22Rv1 (cell line): ENCODE data around the gene TMEM53.

Source experiments
- ZFX ChIP-seq: fragments of 450-650 bp; IDR thresholded peaks from 2 replicates; pipeline ENCODE4 v1.6.1; 2017; ENCODE audit warnings: antibody characterized with exemption, borderline replicate concordance
- TF ChIP-seq, protein P1 (sequence below): fragments of 450-650 bp; IDR thresholded peaks from 2 replicates; pipeline ENCODE4 v1.5.1; 2017; ENCODE audit warnings: mild to moderate bottlenecking

DNA sequence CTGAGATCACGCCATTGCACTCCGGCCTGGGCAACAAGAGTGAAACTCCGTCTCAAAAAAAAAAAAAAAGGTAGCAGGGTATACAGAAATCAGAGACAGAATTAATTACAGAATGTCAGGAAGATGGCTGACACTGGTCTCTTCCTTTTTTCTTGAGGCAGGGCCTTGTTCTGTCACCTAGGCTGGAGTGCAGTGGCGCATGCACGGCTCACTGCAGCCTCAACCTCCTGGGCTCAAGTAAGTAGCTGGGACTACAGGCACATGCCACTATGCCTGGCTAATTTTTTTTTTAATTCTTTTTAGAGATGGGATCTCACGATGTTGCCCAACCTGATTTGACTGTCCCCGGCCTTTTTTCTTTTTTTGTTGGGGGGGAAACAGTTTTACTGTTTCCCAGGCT is 40.3 kb upstream of the TMEM53 start:
- TF ChIP-seq, protein P1, sequence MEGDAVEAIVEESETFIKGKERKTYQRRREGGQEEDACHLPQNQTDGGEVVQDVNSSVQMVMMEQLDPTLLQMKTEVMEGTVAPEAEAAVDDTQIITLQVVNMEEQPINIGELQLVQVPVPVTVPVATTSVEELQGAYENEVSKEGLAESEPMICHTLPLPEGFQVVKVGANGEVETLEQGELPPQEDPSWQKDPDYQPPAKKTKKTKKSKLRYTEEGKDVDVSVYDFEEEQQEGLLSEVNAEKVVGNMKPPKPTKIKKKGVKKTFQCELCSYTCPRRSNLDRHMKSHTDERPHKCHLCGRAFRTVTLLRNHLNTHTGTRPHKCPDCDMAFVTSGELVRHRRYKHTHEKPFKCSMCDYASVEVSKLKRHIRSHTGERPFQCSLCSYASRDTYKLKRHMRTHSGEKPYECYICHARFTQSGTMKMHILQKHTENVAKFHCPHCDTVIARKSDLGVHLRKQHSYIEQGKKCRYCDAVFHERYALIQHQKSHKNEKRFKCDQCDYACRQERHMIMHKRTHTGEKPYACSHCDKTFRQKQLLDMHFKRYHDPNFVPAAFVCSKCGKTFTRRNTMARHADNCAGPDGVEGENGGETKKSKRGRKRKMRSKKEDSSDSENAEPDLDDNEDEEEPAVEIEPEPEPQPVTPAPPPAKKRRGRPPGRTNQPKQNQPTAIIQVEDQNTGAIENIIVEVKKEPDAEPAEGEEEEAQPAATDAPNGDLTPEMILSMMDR = no peak
- no peak for TF ChIP-seq ZFX
